Breast epithelium (tissue), 3 donors: Measurements from ENCODE around the gene CNTN6.

Experiments
- CTCF ChIP-seq, 3 donors: fragments of 450-650 bp; IDR thresholded peaks; one replicate each; pipeline ENCODE4 v1.5.1; 2016 to 2017; ENCODE audit warnings: antibody characterized with exemption in 3 of 3, mild to moderate bottlenecking in 3 of 3, moderate library complexity in 3 of 3
- POLR2A ChIP-seq: fragments of 450-650 bp; IDR thresholded peaks from one replicate; pipeline ENCODE4 v1.6.1; 2016; ENCODE audit warnings: antibody characterized with exemption, mild to moderate bottlenecking, moderate library complexity

GRCh38 chr3:1292571-1293071 is 199.8 kb downstream of the CNTN6 start:
- TF ChIP-seq CTCF (IDR thresholded peaks at IDR 0.05) (no peak), POLR2A (no peak)
